Right renal cortex interstitium (tissue), 3 donors: Measurements from ENCODE around the gene KSR2. TPM values are rescaled to one million over a fixed set of nuclear protein-coding genes. Genes with fewer than 3 reads are reported as not detected.
"Not testable (repeated sequence)": the region's sequence is repeated elsewhere in the genome, so short reads cannot be mapped to it uniquely, and the experiment has no call there.

Experiments
- DNase-seq, 3 donors: peaks; one replicate each; pipeline ENCODE4 v3.0.0-alpha.2; 2013; ENCODE audit warnings: low read depth in 3 of 3, low spot score in 2 of 3
- polyA plus RNA-seq, 3 donors: library from polyadenylated mRNA; unstranded; fragments of 120-200 nt; gene quantifications; one replicate each; pipeline ENCODE4 v1.2.1, GENCODE V29; 2013; ENCODE audit not compliant: insufficient read length in 3 of 3

KSR2 gene
- polyA plus RNA-seq, 3 donors: 0.75 to 0.89 (median 0.89) TPM

DNA sequence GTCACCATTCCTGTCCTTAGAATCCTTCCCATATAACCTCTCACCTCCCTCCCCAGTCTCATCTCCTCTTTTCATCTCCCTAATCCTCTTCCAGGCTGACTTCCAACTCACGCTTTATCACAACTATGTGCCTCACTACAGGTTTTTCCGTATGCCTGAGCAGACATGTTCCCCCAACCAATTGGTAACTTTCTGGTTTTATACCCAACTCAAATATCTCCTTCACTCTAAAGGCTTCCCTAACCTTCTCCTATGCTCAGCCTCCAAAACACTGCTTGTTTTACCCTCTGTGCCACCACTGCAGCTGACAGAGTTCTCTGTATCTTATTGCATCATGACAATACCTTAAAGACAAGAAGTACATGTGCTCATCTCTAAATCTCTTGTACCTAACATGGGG is 139.7 kb downstream of the KSR2 start:
- DNase-seq: no peak

DNA sequence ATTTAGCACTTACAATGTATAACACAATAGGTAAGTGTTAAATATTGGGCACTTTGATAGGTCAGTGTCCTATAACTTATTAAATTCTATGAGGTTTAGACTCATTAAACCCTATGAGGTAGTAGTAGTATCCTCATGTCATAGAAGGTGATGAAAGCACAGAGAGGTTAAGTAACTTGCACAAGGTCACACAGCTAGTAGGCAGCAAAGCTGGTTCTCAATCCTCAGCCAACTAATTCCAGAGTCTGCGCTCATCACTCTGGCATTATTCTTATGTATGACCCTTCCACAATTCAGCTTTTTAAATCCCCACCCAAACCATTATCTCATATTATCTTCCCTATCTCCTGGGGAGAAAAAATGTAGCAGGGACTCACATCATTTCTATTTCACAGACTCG is 141.1 kb downstream of the KSR2 start:
- DNase-seq: no peak

DNA sequence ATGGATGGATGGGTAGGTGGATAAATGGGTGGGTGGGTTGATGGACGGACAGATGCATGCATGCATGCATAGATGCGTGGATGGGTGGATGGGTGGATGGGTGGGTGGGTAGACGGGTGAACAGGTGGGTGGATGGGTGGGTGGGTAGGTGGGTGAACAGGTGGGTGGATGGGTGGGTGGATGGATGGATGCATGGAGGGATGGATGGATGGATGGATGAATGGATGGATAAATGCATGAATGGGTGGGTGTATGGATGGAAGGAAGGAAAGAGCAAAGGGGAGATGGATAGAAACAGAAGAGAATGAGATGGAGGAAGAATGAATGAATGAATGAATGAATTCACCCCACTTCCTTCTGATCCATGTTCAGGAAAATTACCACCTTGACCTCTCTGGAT is 143.0 kb downstream of the KSR2 start:
- no peak for DNase-seq

DNA sequence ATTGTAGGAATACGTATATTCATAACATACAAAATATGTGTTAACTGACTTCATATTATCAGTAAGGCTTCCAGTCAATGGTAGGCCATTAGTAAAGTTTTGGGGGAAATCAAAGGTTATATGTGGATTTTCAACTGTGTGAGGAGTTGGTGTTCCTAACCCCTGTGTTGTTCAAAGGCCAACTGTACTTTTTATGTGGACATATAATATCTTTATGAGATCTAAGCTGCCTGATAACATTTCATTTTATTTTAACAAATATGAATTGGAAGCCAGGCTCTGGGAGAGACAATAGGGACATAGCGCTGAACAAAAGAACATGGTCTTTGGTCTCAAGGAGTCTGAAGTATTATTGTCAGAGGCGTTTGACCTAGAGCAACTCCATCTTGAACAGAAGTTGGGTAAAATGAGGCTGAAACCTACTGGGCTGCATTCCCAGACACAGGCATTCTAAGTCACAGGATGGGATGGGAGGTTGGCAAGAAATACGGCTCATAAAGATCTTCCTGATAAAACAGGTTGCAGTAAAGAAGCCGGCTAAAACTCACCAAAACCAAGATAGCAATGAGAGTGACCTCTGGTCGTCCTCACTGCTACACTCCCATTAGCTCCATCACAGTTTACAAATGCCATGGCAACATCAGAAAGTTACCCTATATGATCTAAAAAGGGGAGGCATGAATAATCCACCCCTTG is 147.2 kb downstream of the KSR2 start:
- DNase-seq: no peak

DNA sequence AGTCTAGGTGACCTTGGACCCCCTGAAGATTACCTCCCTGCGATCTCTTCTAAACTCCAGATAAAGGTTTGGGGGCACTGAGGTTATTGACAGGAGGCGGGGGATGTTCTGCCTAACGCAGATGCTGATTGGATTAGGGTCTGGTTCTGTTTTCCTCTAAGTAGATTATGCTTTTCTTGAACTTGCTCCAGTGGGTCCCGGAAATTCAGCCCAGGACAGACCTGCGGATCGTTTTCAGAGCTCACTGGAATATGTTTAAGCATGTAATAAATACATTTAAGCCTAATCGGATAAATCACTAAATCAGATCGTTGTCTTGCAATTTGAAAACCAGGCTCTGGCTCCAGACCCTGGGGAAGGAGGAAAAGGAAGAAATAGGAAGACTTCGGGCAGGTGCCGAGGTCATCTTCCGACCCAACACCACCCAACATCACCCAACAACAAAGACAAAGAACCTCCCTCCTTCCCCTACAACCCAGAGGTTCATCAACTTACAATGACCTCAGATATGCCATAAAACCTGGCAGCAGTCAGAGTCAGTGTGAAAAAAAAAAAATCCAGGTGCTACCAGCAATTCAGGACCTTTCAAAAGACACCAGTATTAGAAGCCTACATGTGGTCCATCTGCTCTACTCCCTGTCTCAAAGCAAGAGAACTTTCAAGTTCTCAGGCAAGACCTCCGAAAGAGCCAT is 148.4 kb downstream of the KSR2 start:
- DNase-seq: no peak

DNA sequence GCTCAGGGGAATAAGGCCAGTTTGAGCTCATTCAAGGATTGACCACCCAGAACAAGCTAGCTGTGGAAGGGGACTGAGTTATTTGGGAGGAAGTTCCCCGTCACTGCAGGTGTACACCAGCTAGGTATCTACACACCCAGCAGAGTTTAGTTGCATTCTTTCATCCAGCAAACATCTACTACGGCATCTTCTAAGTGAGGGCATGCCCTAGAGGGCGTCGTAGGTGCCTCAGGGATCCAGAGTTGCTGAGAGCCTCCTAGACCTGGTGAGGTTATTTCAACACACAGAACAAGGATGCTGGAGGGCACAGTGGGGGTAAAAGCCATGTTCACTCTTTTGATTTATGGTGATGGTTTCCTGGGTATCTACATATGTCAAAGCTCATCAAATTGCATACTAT is 149.6 kb downstream of the KSR2 start:
- DNase-seq: no peak

DNA sequence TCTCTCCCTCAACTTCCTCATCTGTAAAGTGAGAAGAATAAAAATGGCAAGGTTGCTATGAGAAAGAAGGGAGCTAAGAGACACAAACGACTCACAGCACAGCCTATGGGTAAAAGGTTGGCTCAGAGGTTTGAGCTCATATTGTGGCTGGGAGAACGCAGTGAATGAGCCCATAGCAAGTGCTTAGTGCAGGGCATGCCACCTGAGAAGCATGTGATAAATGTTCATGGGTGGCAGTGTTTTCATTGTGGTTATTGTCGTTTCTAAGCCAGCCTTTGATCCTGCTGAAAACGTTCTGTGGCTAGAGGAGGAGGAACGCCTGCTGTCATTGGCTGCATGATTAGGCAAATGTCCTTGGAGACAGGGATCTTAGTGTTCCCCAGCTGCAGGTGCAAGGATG is 150.4 kb downstream of the KSR2 start:
- no peak for DNase-seq

DNA sequence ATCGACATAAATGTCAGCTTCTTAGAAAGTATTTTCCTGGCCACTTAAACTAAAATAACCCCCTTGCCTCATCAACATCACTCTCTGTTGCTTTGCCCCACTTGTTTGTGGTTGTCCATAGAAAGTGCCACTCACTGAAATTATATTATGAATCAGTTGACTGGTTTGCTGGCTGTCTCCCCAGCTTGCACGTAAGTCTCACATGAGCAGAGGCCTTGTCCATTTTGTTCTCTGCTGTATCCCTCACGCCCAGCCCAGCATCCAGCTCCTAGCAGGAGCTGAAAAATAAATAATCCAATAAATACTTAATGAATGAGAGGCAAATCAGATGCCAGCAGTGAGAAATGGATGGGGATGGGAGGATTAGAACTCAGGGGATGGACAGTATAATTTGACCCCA is 159.3 kb downstream of the KSR2 start:
- no peak for DNase-seq

DNA sequence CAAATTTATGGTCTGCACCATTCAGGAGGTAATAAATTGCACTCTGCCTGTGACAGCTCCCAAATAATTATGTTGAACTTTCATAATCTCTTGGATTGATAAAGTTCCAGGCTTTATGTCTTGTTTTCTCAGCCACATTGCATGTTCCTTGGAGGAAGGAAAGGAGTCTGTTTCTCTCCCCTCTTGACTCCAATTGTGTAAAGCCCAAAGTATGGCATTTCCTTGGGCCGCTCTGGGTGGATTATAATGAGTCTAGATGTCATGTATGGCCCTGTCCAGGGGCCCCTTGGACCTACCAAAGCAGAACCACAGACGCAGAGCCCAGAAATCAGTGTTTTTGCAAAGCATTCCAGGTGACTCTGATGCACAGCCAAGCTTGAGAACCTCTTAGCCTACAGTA is 160.8 kb downstream of the KSR2 start:
- DNase-seq: no peak

DNA sequence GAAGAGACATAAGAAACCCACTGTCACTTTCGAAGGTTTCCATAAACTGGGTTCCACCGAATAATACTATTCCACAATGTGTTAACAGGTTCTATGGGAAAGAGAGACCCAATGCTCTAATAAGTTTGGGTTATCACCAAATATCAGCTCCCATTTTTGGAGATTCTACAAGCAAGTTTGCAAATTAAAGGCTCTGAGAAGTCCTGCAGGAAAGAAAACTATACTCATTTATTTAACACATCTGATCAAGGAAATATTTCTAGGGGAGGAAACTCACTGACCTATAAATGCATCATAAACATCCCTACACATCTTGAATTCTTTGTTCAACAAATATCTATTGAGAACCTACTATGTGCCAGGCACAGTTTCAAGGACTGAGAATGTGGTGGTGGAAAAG is 161.4 kb downstream of the KSR2 start:
- no peak for DNase-seq

DNA sequence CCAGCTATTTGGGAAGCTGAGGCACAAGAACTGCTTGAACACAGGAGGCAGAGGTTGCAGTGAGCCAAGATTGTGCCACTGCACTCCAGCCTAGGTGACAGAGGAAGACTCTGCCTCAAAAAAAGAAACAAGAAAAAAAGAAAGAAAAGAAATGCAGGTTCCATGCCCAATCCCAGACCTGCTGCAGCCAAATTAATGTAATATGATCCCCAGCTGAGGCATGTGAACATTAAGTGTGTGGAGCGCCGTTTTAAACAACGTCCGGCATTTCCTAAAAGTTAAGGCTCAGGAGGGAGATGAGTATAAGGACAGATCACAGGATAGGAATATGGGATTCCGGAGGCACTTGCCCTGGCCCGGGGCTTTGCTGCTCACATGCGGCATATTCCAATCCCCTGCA is 162.9 kb downstream of the KSR2 start:
- DNase-seq: no peak

DNA sequence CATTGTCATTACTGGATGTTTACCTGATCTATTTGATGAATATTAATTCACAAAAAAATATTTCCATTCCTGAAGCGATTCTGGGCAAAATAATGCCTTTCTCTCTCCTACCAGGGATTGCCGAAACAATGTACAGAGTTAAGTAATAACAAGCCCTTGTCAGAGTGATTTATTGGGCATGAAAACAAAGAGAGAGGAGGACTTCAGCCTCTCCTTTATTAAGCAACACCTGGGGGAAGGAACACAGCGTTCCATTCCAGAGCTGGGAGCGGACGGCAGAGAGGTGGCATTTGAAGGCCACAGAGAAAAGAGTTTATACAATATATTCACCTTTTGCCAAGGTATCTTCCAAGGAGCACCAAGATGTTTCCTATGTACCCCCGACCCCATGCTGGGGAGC is 165.8 kb downstream of the KSR2 start:
- DNase-seq: no peak

DNA sequence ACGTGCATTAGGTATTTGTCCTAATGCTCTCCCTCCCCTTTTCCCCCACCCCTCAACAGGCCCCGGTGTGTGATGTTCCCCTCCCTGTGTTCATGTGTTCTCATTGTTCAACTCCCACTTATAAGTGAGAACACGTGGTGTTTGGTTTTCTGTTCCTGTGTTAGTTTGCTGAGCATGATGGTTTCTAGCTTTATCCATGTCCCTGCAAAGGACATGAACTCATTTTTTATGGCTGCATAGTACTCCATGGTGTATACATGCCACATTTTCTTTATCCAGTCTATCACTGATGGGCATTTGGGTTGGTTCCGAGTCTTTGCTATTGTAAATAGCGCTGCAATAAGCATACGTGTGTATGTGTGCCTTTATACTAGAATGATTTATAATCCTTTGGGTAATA is 168.1 kb downstream of the KSR2 start:
- not testable (repeated sequence) for DNase-seq

DNA sequence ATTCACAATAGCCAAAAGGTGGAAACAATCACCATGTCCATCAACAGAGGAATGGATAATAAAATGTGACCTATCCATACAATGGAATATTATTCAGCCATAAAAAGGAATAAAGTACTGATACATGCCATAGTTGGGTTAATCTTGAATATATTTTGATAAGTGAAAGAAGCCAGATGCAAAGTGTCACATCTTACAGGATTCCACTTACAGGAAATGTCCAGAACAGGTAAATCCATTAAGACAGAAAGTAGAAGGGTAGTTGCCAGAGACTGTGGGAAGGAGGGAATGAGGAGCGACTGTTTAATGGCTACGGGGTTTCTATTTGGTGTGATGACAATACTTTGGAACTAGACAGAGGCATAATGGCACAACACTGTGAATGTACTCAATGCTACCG is 171.6 kb downstream of the KSR2 start:
- no peak for DNase-seq

DNA sequence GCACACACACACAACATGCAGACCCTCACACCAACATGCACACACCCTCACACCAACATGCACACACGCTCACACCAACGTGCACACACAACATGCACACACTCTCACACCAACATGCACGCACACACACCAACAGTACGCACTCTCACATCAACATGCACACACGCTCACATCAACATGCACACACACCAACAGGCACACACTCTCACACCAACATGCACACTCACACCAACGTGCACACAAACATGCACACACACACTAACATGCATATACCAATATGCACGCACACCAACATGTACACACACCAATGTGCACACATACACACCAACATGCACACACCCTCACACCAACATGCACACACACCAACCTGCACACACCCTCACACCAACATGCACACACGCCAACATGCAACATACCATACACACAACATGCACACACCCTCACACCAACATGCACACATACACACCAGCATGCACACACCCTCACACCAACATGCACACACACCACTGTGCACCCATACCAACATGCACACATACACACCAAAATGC is 175.8 kb downstream of the KSR2 start:
- DNase-seq: no peak

DNA sequence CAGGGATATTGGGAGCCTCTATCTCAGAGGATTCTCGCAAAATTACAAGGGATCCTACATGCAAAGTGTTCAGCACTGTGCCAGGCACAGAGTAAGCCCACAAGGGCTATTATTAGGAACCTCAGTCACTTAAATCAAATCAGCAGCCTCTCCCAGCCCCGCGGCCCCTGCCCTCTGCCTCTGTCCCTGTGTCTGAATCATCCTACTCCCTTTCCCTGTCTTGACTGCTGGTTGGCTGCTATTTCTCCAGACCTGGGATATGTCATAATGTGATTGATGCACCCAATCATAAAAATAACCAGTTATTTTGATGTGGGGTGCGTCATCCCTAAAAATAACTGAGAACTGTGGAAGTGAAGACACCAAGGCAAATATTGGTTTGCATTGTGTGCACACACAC is 176.3 kb downstream of the KSR2 start:
- no peak for DNase-seq

DNA sequence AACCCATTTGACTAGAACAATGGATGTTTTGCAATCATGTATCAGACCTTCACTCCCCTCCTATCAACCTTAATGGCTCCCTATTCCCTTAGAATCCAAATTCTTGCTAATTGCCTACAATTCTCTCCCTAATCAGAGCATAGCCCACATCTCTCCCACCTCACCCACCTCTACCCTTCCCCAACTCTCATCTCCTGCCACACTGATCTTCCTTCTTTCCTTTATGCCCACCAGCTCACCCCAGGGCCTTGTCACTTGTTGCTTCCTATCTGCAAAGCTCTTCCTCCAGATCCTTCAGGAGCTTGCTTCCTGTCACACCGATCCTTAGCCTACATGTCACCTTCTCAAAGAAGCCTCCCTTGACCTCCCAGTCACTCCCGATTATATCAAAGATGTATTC is 177.8 kb downstream of the KSR2 start:
- no peak for DNase-seq

DNA sequence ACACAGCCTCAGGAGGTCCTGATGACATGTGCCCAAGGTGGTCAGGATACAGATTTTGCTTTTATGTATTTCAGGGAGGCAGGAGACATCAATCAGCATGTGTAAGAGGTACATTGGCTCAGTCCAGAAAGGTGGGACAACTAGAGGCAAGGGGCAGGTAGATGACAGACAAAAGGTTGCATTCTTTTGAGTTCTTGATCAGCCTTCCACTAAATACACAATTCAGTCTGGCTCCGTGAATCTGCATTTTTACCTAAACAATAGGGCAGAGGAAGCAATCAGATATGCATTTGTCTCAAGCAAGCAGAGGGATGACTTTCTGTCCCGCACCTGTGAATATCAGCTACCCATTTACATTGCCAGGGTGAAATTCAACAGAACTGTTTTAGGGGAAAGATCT is 178.6 kb downstream of the KSR2 start:
- DNase-seq: no peak

DNA sequence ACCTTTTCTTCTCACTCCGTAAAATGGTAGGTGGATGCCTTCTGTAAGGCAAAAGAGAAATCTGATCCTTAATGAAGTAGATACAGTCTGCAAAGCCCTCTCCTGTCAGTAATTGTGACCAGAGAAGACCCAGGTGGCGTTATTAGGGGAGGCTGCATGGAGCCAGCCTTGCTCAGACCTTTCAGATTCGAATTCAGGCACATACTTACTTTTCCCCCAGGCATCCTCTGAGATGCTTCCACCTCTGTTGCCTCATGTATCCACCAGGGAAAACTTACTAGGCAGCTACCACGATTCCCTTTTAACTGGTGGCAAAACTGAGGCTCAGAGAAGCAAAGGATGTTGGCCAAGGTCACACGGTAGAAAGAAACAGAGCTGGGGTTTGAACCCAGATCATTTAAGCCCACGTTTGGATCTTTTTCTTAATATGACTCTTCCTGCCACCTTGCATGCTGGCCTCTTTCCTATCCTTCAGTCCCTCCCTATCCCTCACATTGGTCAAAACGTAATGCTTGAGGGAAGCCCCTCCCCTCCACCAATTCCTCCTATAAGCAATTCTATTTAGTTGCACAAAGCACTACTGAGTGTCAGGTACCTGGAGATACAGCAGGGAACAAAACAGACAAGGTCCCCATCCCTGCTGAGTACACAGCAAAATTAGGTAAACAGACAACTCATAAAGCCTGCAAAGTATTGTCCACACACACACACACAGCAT is 179.4 kb downstream of the KSR2 start:
- no peak for DNase-seq

DNA sequence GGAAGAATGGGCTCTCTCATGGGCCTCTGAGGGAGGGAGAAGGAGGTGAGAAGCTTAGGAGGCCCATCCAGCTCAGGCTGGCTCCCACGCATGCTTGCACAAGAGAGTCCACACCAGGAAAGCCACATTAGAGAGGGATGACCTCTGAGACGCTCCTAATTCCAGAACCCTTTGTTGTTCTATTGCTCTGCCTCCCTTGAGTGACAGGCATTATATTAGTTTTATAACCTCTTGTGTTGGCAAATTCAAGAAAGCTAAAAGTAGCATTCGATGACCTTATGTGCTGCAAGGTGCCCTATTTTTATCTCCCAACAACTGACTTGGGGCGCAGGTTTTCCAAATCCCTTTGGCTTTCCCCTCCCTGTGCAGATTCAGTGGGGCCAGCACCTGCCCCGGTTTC is 190.1 kb downstream of the KSR2 start:
- no peak for DNase-seq

DNA sequence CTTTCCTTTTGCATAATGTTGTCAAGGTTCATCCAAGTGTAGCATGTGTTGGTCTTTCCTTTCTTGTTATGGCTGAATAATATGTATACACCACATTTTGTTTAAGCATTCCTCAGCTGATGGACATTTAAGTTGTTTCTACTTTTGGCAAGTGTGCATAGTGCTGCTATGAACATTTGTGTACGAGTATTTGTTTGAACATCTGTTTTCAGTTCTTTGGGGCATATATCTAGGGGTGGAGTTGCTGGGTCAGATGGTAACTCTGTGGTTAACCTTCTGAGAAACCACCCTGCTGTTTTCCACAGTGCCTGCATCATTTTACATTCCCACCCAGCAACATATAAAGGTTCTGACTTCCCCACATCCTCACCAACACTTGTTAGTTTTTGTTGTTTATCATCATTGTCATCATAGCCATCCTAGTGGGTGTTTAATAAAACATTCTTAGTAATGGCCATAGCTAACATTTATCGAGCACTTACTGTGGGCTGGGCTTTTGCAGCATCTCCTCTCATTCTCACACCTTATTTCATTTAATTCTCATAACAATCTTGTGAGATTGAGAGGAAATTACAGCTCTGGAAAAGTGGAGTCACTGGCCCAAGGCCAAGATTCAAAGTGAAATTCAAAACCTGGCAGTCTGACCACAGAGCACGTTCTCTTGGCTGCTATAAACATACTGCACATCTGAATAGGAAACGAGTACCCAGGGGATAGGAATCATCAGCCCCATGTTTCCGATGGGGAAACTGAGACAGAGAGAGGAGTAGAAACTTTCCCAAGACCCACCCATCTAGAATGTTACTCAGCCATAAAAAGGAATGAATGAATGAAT is 193.6 kb downstream of the KSR2 start:
- DNase-seq: no peak
